NCI-H446 treated with DMSO at 0.1 percent for 48 hours (cell line): ENCODE results near the gene SDK2.
"Not testable (repeated sequence)": the region's sequence is repeated elsewhere in the genome, so short reads cannot be mapped to it uniquely, and the experiment has no call there.

ENCODE experiments used
- DNase-seq: peaks from one replicate; lab custom pipeline; 2025; lab: John Stamatoyannopoulos, UW

The SDK2 gene

DNA sequence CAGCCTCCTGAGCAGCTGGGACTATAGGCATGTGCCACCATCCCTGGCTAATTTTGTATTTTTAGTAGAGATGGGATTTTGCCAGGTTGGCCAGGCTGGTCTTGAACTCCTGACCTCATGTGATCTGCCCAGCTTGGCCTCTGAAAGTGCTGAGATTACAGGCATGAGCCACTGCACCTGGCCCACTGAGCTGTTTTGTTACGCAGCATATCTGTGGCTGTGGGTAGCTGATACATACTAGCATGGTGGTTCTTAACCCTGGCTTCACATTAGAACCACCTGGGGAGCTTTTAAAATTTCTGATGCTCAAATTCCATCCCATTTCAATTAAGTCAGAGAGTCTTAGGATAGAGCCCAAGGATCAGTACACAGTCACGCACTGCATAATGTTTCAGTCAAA, 190.8 kb downstream of the SDK2 start:
- not testable (repeated sequence) for DNase-seq

DNA sequence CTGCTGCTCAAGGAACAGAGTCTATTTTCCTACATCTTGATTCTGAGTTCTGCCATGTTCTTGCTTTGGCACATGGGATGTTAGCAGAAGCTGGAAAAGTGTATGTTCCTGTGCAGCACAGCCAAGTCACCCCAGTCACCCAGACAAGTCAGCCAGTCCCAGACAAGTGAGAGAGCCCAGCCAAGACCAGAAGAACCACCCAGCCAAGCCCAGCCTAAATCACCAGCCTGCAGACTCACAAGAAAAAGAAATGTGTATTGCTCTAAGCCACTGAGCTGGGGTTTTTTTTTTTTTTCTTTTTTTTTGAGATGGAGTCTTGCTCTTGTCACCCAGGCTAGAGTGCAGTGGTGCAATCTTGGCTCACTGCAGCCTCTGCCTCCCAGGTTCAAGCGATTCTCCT, 191.2 kb downstream of the SDK2 start:
- DNase-seq = no peak

DNA sequence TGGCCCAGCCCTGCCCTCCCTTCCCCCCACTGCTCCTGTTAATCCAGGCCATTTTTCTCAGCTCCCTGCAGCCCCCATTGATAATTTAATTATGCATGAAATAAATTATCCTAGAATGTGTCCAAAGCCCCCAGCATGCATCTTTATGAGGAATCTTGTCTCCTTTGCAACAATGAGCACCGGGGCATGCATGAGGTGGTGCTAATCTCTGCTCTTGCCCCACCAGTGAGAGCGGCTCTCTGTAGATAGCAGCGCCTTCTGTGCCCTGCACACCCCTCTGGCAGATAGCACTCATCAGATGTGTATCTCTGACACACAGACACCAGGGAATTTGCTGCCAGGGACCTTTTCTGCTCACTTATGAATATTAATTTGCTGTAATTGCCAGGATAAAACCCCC, 192.2 kb downstream of the SDK2 start:
- DNase-seq = no peak

DNA sequence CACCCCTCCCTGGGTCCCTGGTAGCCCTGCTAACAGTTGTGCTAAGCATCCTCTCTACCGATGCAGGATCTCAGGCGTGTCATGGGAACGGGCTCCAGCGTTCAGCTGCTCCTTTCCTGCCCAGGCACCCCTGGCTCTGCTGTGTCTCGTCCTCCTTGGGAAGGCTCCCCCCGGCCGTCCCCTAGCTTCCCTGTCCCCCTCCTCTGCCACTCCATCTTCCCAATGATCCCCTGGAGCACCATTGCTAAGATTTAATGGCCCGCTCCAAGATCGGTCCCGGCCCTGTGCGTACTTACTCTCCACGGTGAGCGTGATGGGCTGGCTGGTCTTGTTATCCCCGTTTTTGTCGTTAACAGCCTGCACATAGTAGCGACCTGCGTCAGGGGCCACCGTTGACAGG, 196.9 kb downstream of the SDK2 start:
- no peak for DNase-seq

DNA sequence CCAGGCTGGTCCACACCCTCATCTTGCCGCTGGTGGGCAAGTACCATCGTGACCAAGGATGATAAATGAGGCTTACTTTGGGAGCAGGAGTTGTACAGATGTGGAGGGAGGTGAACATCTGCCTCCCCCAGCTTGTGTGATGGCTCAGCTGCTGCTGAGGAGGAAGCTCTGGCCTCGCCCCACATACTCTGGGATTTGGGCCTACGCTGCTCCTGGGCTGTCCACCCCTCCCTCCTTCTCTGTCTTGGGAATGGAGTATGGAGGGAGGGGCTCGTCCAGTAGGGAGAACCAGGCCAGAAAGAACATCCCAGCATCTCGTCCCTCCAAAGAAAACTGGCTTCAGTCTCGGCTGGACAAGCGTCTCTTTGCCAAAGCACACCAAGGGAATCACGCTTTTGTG, 197.6 kb downstream of the SDK2 start:
- DNase-seq = no peak

DNA sequence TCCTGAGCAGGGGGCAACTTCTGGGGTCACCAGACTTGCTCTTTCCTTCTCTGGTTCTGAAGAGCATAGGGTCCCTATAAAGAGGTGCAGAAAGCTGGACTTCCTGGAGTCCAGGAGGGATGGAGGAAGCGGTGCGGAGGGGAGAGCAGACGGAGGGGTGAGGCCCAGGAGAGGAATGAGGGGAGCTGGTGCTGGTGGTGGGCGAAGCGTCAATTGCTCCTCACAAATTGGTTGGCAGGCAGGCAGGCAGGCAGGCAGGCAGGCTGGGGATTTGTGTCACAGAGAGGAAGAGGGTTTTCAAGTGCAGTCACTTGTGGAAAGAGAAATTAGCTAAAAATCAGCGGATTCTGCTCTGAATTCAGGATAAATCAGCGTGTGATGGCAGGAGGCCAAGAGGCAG, 198.8 kb downstream of the SDK2 start:
- no peak for DNase-seq

DNA sequence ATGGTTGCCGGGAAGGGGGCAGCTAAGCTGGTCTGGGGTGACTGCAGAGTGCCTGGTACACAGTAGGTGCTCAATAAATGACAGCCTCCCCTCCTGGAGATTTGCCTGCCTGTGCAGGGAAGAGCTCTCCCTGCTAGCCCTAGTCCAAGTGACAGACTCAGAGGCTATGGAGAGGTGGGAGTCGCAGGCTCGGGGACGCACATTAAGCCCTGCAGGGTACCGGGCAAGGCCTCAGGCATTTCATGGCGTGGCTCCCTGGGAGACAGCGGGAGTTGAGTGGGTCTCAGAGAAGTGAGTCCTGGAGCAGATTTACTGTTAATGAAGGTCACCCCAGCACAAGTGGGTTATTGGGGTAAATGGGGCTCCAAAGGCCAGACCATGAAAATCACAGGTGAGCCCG, 200.2 kb downstream of the SDK2 start:
- no peak for DNase-seq

DNA sequence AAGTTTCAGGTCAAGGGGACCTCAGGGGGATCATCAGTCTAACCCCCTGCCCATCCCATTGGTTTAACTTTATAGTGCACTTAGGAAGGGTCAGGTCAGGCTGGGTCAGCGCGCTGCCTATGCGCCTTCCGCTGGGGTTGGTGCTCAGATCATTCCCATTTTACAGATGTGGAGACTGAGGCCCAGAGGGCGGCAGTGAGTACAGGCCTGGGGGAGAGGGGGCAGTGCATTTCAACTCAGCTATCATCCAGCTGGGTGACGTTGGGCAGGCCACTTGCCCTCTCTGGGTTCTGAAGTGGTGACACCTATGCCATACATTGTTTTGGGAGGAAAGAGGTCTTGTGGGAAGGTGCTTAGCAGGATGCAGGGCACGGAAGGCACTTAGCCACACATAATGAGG, 204.6 kb downstream of the SDK2 start:
- DNase-seq = no peak

DNA sequence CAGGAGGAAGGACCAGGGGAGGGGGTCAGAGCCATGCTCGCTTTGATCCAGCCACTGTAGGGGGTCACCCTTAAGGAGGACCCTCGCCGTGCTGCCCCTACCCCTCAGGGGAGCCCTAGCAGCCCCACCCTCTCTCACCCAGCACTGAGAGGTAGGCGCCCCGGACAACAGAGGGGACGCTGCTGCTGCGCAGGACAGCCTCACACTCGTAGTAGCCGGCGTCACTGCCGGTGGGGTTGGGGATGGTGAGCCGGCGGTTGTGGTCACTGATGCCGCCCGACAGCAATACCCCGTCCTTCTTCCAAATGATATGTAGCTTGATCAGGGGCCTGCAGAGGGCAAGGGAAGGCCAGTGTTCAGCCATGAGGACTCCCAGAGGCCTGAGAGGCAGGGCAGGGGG, 206.4 kb downstream of the SDK2 start:
- DNase-seq = no peak

DNA sequence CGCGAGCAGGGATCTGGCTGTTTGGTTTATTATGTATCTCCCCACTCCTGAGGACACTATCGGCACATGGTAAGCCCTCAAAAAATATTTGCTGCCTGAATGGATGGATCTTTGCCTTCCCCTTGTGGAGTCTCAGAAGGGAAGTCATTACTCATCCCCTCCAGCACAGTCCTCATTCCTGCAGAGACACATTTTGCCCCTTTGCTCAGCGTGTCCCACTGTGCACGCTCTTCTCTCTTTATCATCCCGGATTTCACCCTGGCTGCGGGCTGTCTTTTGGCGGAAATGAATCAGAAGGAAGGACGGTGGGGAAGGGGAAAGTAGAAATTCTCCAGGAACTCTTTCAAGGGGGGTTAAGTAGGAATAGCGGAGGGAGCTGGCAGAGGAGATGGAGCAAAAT, 207.3 kb downstream of the SDK2 start:
- no peak for DNase-seq

DNA sequence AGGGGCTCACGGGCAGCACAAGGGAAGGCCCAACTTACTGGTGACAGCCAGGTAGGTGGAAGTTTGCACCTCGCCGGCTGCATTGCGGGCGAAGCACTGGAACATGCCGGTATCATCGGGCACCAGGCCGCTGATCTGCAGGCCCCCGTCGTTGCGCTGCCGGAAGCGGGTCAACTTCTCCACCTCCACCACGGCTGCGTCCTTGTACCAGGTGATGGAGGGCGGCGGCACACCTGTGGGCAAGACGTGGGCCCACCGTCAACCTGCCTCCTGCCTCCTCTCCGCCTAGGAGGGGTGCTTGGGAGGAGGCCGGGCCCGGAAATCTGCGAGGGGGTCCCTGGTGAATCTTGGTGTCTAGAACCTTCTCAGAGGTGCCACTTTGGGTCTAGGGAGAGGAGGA, 208.8 kb downstream of the SDK2 start:
- DNase-seq = no peak

DNA sequence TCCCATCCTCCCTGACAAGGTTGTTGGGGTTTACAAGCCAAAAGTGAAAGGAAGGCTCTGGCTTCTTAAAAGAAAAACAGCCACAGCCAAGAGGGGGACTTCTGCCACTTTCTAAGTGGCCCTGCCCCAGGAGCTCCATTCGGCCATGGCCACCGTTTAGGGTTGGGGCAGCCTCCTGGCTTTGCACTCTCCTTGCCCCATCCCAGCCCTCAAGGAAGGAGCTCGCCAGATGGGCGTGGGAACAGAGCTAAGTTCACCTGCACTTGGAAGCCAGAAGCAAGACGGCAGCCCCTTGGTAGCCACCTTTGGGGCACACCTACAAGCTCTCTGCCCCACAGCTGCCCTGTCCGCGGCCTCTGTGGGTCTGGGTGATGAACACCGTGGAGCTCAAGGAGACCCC, 210.1 kb downstream of the SDK2 start:
- DNase-seq = no peak

DNA sequence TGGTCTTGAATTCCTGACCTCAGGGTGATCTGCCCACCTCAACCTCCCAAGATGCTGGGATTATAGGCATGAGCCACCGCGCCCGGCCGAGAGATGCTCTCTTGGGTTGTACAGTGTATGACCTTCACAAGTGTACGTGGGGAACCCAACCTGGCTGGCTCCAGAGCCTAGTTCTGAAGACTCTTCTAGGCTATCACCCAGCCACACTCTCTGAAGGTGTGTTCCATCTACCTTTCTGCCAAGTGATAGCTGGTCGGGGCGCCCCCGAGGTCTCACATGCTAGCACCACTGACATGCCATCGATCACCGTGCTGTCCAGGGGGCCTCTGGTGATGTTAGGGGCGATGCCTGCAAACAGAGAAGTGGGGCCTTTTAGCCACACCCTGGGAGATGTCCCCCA, 210.7 kb downstream of the SDK2 start:
- no peak for DNase-seq

DNA sequence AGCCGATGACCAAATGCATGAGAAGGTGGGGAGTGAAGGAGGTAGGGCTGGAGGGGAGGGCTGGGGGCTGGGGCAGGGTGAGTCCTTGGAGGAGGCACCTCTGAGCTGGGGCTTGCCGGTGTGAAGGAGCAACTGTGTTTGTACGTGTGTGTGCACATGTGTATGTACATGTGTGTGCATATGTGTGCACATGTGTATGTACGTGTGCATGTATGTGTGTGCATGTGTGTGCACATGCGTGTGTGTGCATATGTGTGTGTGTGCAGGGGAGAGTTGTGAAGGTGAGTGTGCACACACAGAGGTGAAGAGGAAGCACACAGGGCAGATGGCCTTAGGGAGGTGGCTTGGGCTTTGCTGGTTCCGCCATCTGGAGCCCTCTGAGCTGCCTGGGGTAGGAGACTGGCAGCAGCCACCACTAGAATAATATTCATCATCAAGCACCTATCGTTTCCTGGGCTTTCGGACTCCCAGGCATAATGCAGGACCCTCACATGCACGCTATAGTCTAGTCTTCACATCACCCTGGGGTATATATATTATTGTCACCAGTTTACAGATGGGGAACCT, 211.5 kb downstream of the SDK2 start:
- no peak for DNase-seq

DNA sequence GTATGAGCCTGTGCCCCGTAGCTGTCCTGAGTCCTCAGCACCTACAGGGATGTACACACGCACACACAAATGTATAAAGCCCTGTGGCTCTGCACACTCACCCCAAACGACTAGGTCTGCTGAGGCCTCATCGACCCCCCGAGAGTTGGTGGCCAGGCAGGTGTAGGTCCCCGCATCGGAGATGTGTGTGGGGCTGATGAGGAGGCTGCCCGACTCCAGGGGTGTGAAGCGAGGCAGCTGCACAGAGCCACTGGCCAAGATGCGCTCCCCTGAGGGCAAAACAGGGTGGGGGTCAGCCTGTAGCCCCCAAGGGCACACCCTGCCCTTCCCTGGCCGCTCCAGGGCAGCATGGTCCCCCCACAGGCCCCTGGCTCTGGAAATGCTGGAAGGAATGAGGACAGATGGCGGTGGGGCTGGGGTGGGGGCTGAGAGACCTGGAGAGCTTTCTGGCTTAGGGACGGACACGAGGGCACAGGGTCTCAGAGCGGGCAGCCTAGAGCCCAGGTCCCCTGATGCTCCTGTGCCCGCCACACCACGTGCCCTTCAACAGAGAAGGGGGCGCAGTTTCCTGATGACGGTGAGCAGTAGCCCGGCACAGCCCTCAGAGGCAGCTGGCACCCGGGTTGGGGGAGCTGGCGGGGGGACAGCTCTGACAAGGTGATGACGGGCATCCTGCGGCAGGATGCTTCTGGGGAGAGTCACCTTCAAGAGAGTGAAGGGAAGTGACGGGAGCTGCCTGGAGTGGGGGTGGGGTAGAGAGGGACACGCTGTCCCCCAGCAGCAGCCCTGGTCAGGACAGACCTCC, 212.6 kb downstream of the SDK2 start:
- no peak for DNase-seq

DNA sequence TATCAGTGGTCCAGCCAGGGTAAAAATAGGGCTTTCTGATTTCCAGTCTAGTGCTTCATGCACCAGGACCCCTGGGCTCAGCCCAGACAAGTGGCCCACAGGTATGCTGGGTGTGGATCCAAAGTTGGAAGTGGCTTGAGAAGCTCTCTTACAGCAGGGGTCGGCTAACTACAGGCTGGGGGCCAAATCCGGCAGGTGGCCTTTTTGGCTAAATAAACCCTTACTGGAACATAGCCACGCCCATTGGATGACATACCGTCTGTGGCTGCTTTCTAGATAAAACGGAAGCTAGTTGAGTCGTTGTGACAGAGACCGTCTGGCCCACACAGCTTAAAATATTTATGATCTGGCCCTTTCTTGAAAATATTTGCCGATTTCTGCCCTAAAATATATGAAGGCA, 213.4 kb downstream of the SDK2 start:
- peak; percentile 28 for DNase-seq

DNA sequence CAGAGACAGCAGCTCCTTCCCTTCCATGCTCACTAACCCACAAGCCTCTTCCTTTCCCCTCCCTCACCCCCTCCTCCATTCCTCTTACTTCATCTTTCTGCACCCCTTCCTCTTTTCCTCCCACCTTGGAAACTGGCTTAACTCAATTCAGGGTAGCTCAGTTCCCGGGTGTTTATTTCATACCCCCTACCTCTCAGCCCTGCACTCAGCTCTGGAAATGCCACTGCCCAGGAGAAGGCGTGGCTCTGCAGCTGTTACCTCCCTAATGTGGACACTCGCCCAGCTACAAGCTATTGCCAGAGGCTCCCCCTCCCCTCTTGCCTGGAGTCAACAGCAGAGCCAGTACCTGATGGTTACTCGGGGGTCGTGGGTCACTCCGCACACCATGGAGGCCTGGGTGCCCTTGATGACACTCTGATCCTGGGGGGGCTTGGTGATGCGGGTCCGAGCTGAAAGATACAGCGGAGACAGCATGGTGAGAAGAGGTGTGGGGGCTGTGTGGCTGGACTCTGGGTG, 214.0 kb downstream of the SDK2 start:
- no peak for DNase-seq

DNA sequence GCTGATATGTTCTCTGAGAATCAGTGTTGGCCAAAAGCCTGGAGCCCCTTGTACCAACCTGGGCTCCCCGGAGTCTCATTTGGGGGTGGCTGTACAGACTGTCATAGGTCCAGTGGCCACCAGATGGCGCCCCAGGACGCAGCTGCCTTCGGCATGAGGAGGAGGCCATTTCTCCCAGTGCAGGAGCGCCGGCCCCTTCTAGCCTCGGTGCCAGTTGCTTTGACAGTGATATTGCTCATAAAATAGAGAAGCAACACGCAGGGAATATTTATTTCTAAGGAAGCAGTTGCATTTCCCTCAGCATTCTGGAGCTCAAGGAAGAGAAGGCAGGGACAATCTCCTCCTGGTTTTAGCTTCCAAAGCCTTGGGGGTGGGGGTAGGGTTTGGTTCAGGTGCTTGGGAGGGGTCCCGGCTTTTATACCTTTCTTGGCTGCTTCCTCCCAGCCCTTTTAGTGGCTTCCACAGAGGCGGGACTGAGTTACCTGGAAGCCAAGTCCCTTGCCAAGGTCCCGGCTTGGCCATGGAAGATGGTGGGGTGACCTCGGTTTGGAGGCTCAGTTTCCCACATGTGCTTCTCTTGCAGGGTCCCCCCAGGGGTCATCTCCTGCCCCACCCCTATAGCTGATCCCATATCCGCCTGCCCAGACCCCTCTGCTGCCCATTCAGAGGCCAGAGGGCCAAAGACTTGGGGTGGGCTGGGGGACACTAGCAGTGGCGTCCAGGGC, 214.6 kb downstream of the SDK2 start:
- DNase-seq = peak; percentile 33

DNA sequence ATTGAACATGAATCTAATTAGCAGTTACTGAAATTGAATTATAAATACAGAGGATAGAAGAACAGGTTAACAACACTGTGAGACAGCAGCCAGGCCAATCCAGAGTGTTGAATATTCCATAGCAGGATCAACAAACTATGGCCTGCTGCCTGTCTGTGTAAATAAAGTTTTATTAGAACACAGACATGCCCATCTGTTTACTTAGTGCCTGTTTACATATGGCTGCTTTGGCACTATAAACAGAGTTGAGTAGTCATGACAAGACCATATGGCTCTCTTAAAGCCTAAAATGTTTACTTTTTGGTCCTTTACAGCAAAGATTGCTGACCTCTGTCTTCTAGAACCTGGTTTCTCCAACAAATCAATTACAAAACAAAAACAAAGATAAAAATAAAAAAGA, 217.0 kb downstream of the SDK2 start:
- DNase-seq = peak; percentile 62

DNA sequence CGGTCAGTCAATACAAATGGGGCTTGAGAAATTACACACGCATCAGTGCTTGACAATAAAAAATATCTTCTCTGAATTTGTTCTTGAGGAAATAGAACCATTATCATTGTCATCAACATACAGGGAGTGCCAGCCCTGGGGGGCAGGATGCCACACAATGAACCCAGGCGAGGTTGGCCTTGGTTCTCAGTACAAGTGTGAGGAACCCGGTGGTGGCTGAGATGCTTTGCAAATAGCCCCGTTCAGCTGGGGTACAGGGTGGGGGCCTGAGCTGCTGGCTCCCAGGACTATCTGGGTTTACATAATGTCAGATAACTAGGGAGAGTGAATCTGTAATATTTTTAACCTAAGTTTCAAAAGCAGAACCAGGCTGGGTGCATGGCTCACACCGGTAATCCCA, 219.7 kb downstream of the SDK2 start:
- DNase-seq = no peak

DNA sequence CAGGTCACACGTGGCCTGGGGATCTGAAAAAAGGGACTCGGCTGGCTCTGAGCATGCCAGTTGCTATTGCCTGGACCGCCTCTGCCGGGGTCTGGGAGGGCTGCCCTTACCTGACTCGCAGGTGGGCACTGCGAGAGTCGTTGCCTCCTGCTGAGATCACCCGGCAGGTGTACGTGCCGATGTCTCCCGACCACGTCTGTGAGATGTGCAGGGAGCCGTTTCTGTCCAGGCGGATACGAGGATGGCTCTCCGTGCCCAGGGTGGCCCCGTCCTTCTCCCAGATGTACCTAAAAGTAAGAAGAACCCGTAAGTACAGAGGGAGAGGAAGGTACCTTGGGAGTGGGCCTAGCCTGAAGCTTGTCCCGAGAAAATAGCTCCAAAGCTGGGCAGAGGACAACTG, 220.4 kb downstream of the SDK2 start:
- DNase-seq = no peak

DNA sequence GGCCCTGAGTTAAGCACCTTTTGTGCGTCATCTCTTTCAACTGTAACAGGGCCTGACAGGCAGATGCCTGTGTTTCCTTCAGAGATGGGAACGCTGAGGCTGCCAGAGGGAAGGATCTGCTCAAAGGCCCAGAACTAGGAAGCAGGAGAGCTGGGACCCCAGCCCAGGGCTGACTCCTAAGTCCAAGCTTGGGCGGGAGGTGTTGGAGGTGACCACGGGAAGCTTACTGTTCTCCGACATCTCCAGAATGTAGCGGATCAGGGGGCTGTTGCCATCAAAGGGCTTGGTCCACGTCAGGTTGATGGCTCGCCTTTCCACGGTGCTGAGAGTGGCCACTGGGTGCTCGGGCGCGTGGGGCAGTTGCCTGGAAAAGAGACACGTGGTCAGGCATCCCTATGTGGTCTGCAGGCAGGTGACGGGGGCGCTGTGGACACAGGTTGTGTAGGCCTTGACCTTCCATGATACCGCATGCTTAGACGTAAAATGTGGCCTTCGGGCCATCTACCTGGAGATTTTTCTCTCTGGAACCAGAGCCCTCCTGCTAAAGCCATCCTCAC, 221.0 kb downstream of the SDK2 start:
- DNase-seq = no peak

DNA sequence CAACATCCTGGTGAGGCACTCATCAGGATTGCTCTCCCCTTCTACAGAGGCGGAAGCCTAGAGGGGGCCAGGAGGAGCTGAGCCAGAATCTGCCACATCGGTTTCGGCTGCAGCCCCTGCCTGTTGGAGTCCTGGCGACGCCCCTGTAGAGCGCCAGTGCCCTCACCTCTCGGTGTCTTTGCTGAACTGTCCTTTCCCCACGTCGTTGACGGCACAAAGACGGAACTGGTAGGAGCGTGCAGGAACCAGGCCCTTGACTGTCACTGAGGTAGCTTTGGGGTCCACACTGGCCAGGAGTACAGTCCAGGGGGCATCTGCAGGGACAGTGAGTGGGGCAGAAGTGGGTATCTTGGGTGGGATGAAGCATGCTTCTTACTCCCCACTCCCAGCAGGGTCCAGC, 222.1 kb downstream of the SDK2 start:
- no peak for DNase-seq
